ENCODE data around the gene IFITM1. TPM values are rescaled to one million over a fixed set of nuclear protein-coding genes. Genes with fewer than 3 reads are reported as not detected.
"Not testable (repeated sequence)": the region's sequence is repeated elsewhere in the genome, so short reads cannot be mapped to it uniquely, and the experiment has no call there.

The IFITM1 gene
- total RNA-seq, result 100 to 1,000 TPM in 2 of 6 experiments, 10 to 100 TPM in 4; 15.7 to 159 (median 72.5) TPM
- long read RNA-seq, transcript IFITM1-202 (2 exons, 855 nt), result major isoform, 19 of 19 reads
- long read RNA-seq, partial matches to known transcripts, result 0 of 19 reads
- long read RNA-seq, other reads (novel, unspliced or antisense), result 0 of 19 reads

DNA sequence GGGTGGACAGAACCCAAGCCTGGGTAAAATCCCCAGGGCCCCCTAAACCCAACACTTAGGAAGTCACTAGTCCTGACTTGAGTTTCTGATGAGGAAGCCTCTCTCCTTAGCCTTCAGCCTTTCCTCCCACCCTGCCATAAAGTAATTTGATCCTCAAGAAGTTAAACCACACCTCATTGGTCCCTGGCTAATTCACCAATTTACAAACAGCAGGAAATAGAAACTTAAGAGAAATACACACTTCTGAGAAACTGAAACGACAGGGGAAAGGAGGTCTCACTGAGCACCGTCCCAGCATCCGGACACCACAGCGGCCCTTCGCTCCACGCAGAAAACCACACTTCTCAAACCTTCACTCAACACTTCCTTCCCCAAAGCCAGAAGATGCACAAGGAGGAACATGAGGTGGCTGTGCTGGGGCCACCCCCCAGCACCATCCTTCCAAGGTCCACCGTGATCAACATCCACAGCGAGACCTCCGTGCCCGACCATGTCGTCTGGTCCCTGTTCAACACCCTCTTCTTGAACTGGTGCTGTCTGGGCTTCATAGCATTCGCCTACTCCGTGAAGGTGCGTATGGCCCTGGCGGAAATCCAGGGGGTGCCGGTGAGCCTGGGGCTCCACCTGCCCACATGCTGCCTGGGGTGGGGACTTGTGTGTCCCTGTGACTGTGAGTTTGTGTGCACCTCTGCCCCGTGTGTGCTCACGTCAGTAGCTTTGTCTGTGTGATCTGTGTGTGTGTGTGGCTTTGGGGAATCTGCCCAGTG, at the start of gene IFITM1:
IFITM1 (plus strand) TSS at position 254 of the 767 bp plus-strand sequence; CDS start at position 385, 131 bp downstream.
- 2% methylated on average over 9 of the region's 18 CpGs for WGBS (ENCODE audit: insufficient coverage, low coverage, low lambda C conversion rate, missing lambda C conversion rate)
- H3K4me3 ChIP-seq, result peak within 1 kb of the TSS; percentile 42 to 55 (median 52)
- H3K9me3 ChIP-seq, result no peaks in the 10 kb centered on the region
- peak; percentile 27 to 64 (median 46) for ATAC-seq
- H3K27me3 ChIP-seq, result no peaks in the 10 kb centered on the region
- H3K4me1 ChIP-seq, result peaks cover 0 to 45% (median 8%) of the 10 kb centered on the region in 4 donors
- no peaks in the 10 kb centered on the region for H3K36me3 ChIP-seq
- DNase-seq, result peak; percentile 67 to 82 (median 81)
- H3K27ac ChIP-seq, result peak within 1 kb of the TSS; percentile 85 to 97 (median 90)
- TF ChIP-seq POLR2A (IDR thresholded peaks at IDR 0.05), result peak; percentile 93
- TF ChIP-seq CTCF (IDR thresholded peaks at IDR 0.05), result no peak
- intact Hi-C loops (cut with DNase I), result no loop called here

DNA sequence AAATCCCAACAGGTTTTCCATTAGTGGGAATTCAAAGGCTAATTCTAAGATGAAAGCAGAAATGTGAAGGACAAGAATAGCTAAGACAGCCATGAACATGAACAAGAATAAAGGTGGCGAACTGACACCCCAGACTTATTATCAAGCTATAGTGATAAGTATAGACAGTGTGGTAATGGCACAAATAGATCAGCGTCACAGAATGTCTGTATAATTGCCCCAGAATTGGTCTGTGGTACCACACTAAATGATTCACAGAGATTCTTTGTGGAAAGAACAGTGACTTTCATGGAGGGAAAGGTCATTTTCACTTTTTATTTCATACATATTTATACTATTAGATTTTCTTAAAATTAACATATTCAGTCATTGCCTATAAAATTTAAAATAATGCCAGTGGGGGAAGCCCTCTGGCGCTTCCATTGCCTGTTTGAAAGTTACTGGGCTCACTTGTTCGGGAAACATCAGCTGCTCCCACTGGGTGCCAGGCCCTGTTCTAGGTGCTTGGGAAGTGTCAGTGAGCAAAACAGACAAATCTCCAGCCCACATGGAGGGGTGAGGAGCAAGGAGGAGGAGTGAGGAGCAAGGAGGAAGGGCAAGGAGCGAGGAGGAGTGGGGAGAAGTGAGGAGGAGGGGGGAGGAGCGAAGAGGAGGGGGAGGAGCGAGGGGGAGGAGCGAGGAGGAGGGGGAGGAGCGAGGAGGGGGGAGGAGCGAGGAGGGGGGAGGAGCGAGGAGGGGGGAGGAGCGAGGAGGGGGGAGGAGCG, 47.0 kb upstream of the IFITM1 start:
- DNase-seq (peak in 1 of 3 donors; percentile 20), ATAC-seq (no peak)
- no peaks in the 10 kb centered on the region for H3K4me1 ChIP-seq
- no peak overlapping the region for H3K4me3 ChIP-seq
- no peaks in the 10 kb centered on the region for H3K27me3 ChIP-seq
- peaks cover 0 to 4% (median 0%) of the 10 kb centered on the region in 4 donors for H3K9me3 ChIP-seq
- TF ChIP-seq POLR2A (IDR thresholded peaks at IDR 0.05) (no peak), CTCF (IDR thresholded peaks at IDR 0.05) (no peak)
- no peak overlapping the region for H3K27ac ChIP-seq
- intact Hi-C loops (cut with DNase I), result no loop called here
- WGBS (ENCODE audit: insufficient coverage, low coverage, low lambda C conversion rate, missing lambda C conversion rate), result 69% methylated on average over 9 of the region's 13 CpGs
- H3K36me3 ChIP-seq, result no peaks in the 10 kb centered on the region

GRCh38 chr11:267491-267994, 46.3 kb upstream of the IFITM1 start:
- peak; percentile 21 to 50 (median 38) for ATAC-seq

GRCh38 chr11:268716-269145, 45.1 kb upstream of the IFITM1 start:
- ATAC-seq (peak; percentile 61 to 80 (median 78)), DNase-seq (peak; percentile 54 to 72 (median 60))
- intact Hi-C loops (cut with DNase I); H3K27me3 ChIP-seq; H3K9me3 ChIP-seq; H3K36me3 ChIP-seq; H3K4me1 ChIP-seq: not testable (repeated sequence)
- 36% methylated on average over 16 of the region's 16 CpGs for WGBS (ENCODE audit: insufficient coverage, low coverage, low lambda C conversion rate, missing lambda C conversion rate)
- Histone ChIP-seq H3K4me3 (peak overlapping the region in 1 of 3 donors; percentile 32), H3K27ac (peak overlapping the region; percentile 53 to 69 (median 63))

More at GRCh38 chr11:267491-267994, 46.3 kb upstream of the IFITM1 start:
- Histone ChIP-seq H3K27me3 (no peaks in the 10 kb centered on the region), H3K27ac (peak overlapping the region; percentile 53 to 69 (median 63)), H3K36me3 (no peaks in the 10 kb centered on the region), H3K4me3 (peak overlapping the region in 2 of 3 donors; percentile 13 to 17), H3K4me1 (no peaks in the 10 kb centered on the region), H3K9me3 (peaks cover 0 to 4% (median 0%) of the 10 kb centered on the region in 4 donors)
- 34% methylated on average over 8 of the region's 18 CpGs for WGBS (ENCODE audit: insufficient coverage, low coverage, low lambda C conversion rate, missing lambda C conversion rate)
- DNase-seq, result peak; percentile 61 to 74 (median 61)
- intact Hi-C loops (cut with DNase I), result no loop called here
- TF ChIP-seq CTCF (IDR thresholded peaks at IDR 0.05) (no peak), POLR2A (IDR thresholded peaks at IDR 0.05) (peak; percentile 35)
